Activated CD4-positive, alpha-beta T cell treated with anti-CD3 and anti-CD28 coated beads for 48 hours (primary cell): ENCODE measurements around the gene SH2D4B.

Experiments used
- DNase-seq: peaks from one replicate; pipeline ENCODE4 v3.0.0-alpha.2; 2020

Gene SH2D4B

DNA sequence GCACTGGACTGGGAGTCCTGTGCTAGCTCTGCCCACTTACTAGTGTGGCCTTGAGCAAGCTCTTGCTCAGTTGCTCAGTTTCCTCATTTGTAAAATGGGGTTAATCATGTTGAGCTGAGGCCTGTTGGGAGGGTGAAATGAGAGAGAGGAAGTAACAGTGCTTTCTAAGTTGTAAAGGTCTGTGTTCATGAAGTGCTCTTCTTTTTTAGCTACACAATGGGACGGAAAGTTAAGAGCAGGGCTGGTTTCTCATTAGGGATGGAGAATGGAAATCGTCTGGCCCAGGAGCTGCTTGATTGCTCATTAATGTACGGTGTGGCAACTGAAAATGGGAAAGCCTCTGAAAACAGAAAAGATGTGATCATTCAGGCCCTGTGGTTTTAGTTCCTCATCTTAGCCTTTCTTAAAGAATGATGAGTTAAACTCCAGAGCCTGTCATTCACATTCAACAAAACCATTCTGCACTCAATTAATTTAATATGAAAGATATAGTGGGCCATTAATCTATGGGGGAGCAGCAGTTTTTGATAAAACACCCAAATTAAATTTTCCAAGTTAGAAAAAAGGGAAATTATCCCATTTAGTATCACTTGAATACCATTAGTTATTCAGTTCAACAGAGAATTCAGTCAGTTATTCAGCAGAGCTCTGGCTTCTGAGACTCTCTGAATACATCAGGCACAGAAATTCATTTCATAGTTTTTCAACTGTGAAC, 60.5 kb downstream of the SH2D4B start:
- no peak for DNase-seq

DNA sequence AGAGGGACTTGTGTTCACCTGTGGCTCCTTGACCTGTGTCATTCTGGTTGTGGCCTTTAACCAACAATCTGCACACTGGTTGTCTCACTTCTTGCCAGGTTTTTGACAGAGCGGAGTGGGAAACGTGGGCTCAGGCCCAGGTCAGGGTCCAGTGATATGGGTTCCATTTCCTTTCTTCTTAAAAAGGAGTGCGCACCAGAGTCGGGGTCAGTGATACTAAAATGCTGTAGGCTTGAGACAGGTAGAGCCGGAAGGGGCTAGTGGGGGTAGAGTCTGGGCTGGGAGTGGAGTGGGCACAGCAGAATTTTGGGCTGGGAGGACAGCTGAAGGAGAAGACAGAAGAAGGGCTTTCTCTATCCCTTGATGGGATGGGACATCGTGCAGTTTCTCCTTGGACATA, 61.2 kb downstream of the SH2D4B start:
- DNase-seq, result no peak

DNA sequence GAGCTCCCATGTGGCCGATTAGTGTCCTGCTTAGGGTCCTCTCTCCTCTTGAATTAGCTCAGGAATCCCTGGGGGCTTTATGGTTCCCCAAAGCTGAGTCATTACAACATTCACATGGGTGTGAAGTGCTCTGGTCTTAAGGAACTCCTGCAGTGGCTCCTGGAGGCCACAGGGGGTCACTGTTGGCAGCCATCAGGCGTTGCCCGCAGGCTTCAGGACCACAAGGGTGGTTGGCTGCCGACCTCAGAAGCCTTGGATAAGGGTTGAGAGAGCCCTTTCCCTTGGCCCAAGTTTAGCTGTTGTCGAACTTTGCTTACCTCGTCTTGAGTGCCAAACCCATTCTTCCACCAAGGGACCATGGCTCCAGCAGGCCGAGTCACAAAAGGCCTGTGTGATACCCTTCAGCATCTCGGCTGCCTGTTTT, 61.7 kb downstream of the SH2D4B start:
- peak; percentile 61 for DNase-seq

DNA sequence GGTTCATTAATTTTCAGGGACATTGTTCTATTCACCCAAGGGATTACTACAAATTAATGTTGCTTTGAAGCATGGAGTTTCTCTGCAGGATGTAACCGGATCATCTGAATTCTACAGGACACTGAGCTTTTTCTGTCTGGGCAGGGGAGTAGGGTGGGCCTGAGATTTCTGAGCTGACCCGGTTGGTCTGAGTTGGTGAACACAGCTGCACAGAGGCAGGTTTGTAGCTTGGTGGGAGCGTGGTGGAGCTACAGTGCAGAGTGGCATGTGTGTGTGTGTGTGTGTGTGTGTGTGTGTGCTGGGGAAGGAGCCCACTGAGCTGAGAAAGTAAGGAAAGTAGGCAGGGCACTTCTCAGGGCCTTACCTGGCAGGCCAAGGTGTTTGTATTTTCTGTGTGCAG, 62.6 kb downstream of the SH2D4B start:
- DNase-seq, result no peak

DNA sequence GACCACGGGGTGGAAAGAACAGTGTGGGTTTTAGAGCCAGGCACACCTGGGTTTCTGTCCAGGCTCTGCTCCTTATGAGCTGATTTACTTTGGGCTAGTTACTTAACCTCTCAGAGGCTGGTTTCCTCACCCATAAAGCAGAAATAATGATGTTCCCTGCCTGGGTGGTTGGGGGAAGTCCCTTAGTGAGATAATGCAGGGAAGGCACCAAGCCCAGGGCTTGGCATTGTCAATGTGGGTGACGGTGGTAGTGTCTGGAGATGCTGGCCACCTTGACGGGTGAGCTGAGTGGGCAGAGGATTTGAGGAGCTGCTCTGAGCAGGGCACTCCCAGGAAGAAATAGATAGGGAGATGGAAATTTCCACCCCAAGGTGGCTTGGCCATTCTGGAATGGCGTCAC, 65.2 kb downstream of the SH2D4B start:
- DNase-seq, result no peak

DNA sequence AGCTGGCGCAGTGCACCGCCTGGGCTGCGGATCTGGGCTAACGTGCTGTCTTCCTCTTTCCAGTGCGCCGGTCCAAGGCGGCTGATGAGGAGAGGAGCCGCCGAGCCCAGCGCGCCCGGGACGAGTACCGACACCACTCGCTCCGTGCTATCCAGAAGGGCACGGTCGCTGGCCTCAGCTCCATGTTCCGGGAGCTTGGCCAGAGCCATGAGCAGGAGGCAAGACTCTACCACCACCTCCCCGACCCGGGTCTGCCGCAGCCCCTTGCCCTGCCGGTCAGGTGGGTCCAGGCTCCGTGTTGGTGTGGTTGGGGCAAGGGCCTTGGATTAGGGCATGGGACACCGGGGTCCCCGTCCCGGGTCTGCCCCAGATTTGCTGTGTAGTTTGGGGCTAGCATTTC, 65.8 kb downstream of the SH2D4B start:
- no peak for DNase-seq

DNA sequence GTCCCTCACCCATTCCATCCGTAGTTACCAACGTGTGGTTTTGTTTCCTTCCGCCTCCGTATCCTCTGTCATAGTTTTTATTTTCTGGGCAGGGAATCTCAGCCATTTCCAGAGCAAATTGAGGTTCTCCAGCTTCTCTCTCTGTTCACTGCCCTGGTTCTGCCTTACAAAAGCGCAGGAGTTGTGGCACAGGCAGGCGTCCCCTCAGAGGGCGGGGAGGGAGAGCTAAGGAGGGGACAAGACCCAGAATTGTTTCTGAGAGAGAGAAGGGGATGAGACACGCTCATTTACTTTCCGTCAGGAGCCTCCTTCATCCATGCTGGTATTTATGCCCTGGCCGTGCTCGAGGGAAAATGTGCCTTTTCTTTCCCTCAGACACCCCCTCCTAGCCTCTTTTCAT, 71.0 kb downstream of the SH2D4B start:
- no peak for DNase-seq

DNA sequence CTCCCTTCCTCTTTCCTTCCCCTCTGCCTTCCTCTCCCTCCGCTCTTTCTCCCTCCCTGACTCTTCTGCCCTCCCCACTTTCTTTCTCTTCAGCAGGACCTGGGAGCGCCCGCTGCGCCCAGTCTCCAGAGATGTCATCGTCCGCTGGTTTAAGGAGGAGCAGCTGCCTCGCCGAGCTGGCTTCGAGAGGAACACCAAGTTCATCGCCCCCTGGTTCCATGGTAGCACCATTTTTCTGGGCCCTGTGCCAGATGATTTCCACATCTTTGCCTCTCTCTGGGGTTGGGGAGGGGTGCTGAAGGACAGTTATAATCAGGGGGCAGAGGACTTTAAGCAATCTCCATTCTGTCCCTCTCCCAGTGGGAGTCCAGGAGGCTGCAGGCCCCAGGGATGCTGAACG, 71.6 kb downstream of the SH2D4B start:
- no peak for DNase-seq

DNA sequence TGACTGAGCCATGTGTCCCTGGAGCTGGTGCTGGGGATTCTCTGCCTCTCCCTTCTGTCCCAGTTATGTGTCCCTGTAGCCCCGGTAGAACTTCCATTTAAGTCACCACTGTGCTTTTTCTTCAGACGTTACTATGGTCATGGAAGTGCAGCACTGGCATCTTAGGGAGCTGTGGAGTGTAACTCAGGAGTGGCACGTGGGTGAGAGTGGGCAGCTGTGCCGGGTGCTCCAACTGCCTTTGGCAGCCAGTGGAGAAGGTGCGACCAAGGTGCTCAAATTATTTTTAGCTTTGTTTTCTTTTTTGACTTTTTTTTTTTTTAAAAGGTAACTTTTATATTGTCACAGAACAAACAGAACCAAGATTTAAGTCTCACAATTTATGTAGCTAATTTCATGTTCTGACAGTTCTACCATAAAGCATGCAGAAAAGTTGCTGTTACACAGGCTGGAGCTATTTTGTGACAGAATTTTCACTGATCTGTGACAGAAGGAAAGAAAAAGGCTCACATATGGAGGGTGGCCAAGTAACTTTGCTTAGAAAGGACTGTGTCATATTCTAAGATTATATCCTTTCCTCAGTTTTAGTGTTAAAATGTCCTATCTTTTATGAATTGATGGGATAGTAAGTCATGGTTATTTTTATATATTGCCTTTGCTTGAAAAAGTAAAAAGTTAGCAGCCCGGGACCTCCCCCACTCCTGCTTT, 73.9 kb downstream of the SH2D4B start:
- DNase-seq, result no peak

DNA sequence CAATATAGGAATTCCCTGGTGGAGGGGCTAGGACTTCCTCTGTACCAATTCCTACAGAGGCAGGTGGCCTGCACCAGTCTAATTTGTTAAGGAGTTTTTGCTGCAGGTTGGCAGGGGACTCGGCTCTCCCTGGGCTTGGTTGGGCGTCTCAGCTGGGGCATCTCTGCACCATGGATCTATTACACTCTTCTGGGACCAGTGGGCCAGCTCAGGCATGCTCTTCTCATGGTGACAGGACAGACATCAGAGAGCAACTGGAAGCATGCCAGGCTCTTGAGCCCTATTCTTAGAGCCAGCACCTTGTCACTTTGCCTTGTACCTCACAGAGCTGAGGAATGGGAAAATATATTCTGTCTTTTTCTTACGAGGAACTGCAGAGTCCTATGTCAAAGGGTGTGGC, 74.6 kb downstream of the SH2D4B start:
- DNase-seq, result no peak

DNA sequence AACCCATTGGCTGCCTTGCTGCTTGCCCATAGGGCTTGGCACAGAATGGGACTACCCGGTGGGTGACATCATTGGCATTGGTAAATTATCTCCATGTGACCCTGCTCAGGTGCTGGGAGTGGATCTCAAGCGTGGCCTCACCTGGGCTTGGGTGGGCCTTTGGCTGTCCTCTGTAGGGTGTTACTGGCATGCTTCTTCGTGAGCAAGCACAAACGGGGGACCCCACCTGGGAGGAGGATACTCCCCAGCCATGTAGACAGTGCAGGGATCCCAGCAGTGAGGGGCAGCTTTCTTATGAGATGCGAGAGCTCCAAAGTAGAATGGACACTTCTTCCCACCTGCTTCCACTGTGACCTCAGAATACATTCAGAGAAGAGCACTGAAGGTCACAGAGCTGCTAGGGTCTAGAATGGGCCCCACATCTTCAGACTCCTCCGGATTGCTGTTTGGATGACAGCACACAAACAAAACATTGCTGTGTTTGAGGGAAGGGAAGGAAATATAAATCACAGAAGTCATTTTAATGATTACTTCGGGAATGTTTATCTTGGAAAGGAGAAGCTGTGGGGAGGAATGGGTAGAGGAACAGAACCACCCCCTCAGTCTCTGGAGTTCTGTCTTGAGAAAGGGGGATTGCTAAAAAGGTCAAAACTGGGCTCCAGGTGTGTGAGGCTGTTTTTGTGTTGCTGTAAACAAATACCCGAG, 75.9 kb downstream of the SH2D4B start:
- DNase-seq, result no peak

DNA sequence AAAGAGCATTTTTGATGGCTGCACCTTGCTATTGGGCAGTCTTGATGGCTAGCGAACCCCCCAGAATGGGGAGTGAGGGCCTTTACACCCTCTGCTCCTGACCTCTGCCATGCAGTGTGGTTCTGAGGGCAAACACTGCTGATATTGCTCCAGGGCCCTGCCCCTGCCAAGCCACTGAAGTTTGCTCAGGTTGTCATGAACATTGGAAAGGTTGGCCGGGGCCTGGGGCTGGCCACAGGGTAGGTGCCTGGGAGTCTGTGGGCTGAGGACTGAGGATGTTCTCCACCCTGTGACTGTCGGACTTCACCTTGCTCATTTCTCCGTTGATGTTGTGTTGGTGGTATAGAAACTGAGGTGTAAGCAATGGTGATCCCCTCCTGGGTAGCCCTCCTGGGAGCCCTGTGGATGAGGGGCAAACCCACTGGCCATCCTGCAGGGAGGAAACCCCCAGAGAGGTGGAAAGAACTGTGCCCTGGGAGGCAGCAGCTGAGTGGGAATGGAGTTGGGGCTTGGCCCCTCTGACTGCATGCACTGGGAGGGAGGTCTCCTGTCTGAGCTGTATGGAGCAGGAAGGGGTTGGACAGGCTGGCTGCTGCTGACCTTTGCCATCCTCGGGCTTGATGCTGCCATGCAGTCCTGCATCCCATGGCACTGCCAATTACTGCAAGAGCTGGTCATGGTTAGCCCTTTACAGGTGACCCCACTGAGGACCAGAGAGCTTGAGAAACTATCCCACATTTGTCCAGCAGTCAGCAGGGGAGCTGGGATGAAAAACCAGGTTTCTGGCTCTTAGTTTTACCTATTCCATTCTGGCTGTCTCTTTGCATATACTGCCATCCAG, 77.1 kb downstream of the SH2D4B start:
- DNase-seq, result no peak

DNA sequence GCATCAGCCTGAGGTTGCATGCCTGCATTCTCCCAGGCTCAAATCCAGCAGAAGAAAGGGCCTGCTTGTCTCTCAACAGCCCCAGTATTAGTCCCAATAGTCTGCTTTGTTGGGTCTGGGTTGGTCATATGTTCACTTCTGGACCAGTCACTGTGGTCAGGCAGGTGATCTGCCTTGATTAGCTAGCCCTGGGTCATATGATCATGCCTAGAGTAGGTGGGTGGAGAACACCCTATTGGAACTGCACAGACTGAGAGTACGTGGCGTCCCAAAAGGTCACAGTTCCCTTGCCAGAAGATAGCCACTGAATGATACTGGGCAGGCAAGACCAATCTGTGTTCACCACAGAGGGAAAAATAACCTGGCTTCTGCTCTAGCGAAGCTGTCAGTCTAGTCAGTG, 80.1 kb downstream of the SH2D4B start:
- DNase-seq, result no peak

DNA sequence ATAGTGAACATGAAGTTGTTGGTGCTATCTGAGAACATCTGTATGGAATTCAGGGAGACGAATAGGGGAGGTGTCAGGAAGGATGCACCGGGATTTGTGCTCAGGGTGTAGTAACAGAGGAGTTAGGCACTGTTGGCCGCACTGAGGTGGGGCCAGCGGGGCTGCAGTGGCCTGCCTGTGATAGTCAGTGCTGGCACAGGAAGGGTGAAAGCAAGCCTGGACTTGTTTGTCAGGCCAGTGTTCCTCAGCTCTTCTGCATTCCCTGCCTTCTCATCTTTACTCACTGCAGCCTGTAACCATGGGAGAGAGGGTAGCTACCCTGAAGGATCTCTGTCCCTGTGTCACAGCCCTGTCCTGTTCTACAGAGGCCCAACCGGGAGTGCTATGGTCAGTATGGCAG, 81.3 kb downstream of the SH2D4B start:
- no peak for DNase-seq

DNA sequence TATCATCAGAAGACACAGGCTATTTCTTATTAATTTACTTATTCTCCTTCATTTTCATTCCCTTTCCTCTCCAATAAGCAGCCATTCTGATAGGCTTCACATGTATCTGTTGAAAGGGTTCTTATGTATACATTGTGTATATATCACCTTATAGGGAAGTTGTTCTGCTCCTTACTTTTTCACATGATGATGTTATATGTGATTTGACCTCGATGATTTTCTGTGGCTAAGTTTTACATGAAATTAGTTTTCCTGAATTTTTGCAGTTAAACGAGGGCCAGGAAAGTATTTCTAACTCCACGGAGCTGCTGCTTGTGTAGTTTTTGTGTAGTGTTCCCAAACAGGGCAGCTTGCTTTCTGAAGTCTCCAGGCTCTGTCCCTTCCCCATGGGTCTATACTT, 84.5 kb downstream of the SH2D4B start:
- no peak for DNase-seq

DNA sequence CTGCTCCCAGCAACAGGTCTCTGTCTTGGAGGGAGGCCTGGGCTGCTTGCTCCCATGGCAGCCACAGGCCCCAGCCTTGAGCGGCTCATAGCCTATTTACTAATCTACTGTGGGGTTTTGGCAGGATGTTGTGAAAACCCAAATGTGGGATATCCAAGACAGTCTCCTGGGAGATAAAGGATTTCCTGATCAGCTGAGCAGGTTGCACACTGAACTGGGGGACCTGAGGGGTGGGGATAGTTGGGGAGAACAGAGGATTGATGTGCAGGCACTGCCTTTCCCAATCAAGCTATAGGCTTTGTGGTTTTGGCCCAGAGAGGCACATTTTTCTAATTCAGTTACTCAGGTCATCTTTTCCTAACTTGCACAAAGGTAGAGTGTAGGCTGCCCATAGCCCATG, 92.6 kb downstream of the SH2D4B start:
- DNase-seq, result no peak

DNA sequence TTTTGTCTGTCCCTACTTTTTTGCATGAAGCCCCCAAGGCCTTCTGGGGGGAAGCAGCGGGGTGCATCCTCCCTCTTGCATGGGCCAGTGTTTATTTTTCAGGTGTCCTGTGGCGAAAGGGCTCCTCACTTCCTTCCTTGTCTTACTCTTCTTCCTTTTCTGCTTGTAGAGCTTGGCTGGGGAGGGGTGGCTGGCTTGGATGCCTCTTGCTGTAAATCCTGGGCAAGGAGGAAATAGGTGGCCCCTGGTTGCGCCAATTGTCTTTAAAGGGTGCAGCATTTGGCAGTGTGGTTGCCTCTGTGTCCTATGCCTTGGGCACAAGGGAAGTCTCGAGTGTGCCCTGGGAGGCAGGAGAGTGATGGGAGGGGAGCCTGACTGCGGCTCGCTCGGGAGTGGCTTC, 95.0 kb downstream of the SH2D4B start:
- DNase-seq, result no peak

DNA sequence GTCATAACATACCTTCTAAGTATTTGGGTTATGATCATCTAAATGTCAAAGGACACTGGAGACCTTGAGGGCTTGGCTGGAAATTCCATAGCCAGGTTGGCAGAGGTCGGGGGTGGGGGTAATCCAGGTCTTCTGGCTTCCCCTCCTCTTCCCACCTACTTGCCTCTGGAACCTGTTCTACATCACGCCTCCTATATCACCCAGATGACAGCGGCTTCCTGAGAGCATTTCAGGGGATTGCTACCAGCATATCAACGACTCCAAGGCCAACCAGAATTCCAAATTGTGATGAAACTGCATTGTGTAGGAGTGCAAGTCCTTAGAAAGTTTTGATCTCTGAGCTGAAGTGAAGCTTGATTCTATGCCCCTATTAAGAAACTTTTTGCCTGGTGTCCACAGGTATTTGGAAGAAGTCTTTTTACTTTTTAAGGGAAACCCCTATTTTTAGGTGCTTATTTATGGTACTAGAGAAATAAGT, 95.7 kb downstream of the SH2D4B start:
- DNase-seq, result no peak

DNA sequence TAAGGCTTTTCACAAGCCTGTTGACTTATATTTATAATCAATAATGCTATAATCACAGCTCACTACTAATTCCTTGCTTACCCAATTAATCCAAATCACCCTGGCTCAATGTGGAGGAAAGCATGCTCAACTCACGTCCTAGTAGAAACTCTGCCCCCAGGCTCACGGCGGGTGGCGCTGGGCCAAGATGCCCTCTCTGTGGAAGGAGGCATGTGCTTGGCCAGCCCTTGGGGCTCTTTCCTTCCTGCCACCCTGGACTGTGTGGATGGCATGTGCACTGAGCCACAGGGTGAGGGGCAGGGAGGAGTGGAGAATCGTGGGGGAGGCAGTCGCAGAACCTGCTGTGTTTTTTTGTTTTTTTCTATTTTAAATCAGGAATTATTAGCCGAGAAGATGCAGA, 96.2 kb downstream of the SH2D4B start:
- no peak for DNase-seq

DNA sequence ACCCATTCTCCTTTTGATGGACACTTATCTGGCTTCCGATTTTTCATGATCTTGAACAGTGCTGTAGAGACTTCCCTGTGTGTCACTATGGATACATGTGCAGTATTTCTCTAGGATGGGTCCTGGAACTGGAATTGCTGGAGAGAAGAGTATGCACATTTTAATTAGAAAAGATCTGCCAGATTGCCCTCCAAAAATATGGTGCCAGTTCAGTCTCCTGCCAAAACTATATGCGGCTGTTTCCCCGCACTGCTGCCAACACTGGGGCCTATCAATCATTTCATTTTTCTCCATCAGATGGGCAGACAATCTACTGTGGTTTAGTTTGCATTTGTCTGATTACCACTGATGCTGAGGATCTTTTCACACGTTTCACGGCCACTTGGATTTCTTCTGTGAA, 105.0 kb downstream of the SH2D4B start:
- DNase-seq, result no peak

DNA sequence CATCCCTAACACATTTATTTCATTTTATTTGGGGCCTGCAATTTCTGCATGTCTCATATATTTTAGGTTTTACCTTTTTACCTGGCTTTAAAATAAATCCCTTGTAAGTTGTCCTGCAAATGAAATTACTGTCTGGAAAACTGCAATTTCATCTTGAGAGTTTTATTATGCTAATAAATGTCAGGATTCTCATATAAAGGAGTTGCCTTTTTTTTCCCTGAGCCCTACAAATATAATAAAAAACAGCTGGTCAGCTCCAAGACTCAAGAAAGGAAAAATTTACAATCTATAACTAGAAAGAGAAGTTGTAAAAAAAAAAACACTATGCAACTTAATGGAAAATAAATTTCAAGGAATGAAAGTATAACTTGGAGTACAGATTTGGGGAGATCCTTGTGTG, 108.7 kb downstream of the SH2D4B start:
- DNase-seq, result no peak

DNA sequence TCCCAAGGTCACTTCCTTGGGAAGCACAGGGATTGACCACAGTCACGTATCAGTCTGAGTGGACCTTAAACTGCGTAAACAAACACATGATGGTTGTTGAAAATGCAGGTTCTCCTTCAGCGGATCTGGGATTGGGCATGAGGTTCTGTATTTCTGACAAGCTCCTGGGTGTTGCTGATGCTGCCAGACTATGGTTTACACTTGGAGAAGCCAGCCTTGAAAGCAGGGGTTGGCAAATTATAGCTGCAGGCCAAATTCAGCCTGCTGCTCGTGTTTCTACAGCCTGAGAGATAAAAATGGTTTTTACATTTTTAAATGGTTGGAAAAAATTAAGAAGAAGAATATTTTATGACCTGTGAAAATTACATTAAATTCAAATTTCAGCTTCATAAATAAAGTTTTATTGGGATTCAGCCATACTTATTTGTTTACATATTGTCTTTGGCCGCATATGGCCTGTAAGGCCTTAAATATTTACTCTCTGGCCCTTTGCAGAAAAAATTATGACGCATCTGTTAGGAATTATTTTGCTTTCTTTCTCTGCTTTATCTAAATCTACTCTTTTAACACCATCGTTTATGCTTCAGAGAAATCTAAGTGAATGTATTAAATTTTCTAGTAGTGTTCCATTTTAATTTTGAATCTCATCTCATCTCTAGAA, 109.6 kb downstream of the SH2D4B start:
- DNase-seq, result no peak

DNA sequence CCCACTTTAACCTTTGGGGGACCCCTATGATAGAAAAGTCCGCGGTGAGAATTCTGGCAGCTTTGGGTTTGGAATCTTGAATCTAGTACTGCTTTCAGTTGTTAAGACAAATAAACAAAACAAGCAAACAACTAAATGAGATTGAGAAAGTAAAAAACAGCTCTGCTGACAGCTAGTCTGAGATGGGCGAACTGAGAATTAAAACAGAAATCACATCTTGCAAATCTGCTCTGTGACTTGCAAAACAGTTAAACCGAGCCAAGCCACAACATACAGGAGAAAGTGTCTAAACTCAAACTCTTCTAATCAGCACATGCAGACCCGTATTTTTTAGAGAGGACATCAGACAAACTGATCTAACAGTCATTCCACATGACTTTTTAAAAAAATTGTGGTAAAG, 110.4 kb downstream of the SH2D4B start:
- DNase-seq, result no peak
